HG03565 (cell line): ENCODE results near the gene SAP30L.

Experiments
- ATAC-seq: cut with Tn5 transposase; IDR thresholded peaks from one replicate; pipeline ENCODE4 v1.9.1; 2021; ENCODE audit warnings: mild to moderate bottlenecking, moderate library complexity; ENCODE audit not compliant: unreplicated experiment

Gene SAP30L

GRCh38 chr5:154419236-154419635 is 26.6 kb upstream of the SAP30L start:
- no peak for ATAC-seq

- no peak for ATAC-seq
These were observed 23.9 kb upstream of the SAP30L start for GRCh38 chr5:154421868-154422267.

- ATAC-seq = no peak
These were observed 23.5 kb upstream of the SAP30L start for GRCh38 chr5:154422298-154422697.

GRCh38 chr5:154428208-154428607 is 17.6 kb upstream of the SAP30L start:
- no peak for ATAC-seq

- no peak for ATAC-seq
These were observed 16.5 kb upstream of the SAP30L start for GRCh38 chr5:154429341-154429740.

- no peak for ATAC-seq
These were observed 15.3 kb upstream of the SAP30L start for GRCh38 chr5:154430466-154430865.

GRCh38 chr5:154430961-154431630 is 14.7 kb upstream of the SAP30L start:
- ATAC-seq = no peak

- no peak for ATAC-seq
These were observed 10.6 kb upstream of the SAP30L start for GRCh38 chr5:154435226-154435625.

- ATAC-seq = no peak
These were observed 8.4 kb upstream of the SAP30L start for GRCh38 chr5:154437281-154437965.

- no peak for ATAC-seq
These were observed 5.3 kb upstream of the SAP30L start for GRCh38 chr5:154440540-154440939.

- ATAC-seq = no peak
These were observed 3.0 kb upstream of the SAP30L start for GRCh38 chr5:154442801-154443200.

- no peak for ATAC-seq
These were observed 1.0 kb upstream of the SAP30L start for GRCh38 chr5:154444556-154445421.

- ATAC-seq = no peak
These were observed 645 bp downstream of the SAP30L start for GRCh38 chr5:154446195-154447088.

GRCh38 chr5:154447089-154447725 is 1.4 kb downstream of the SAP30L start:
- no peak for ATAC-seq

GRCh38 chr5:154449786-154450185 is 4.0 kb downstream of the SAP30L start:
- ATAC-seq = no peak

GRCh38 chr5:154451957-154452356 is 6.2 kb downstream of the SAP30L start:
- no peak for ATAC-seq

GRCh38 chr5:154455585-154455984 is 9.8 kb downstream of the SAP30L start:
- ATAC-seq = no peak

GRCh38 chr5:154456540-154456939 is 10.7 kb downstream of the SAP30L start:
- no peak for ATAC-seq

- ATAC-seq = no peak
These were observed 13.2 kb downstream of the SAP30L start for GRCh38 chr5:154459015-154459414.

GRCh38 chr5:154460172-154460571 is 14.4 kb downstream of the SAP30L start:
- ATAC-seq = no peak
